Measurements from ENCODE around the gene GTF2A1.

GRCh38 chr14:81261176-81261575, 40.4 kb upstream of the GTF2A1 start:
- TF ChIP-seq CTCF (IDR thresholded peaks at IDR 0.05), result no peak
- TF ChIP-seq POLR2A (IDR thresholded peaks at IDR 0.05; ENCODE audit: low read depth), result no peak

All from esophagus muscularis mucosa (tissue), 3 donors.